ENCODE data around the gene TBC1D22A.

TBC1D22A gene

GRCh38 chr22:47042116-47042825 is 279.8 kb downstream of the TBC1D22A start:
- Histone ChIP-seq H2AFZ (ENCODE audit: low read depth) (no peak overlapping the region), H3K9ac (no peak overlapping the region), H3K4me3 (IDR thresholded peaks at IDR 0.05; ENCODE audit: insufficient read depth, low read depth, low read length) (no peak overlapping the region), H3K4me2 (no peak overlapping the region), H3K79me2 (ENCODE audit: insufficient read depth, low read depth) (no peaks in the 10 kb centered on the region), H3K27me3 (ENCODE audit: insufficient read depth, low read depth) (no peaks in the 10 kb centered on the region), H4K20me1 (ENCODE audit: insufficient read depth) (no peaks in the 10 kb centered on the region), H3K4me1 (ENCODE audit: low read depth, poor library complexity, severe bottlenecking) (no peaks in the 10 kb centered on the region), H3K36me3 (ENCODE audit: insufficient read depth) (no peaks in the 10 kb centered on the region), H3K27ac (no peak overlapping the region)
- TF ChIP-seq CTCF (conservative IDR thresholded peaks at IDR 0.05; ENCODE audit: low read depth, low read length): no peak

- Histone ChIP-seq H3K4me2 (no peak overlapping the region), H2AFZ (ENCODE audit: low read depth) (no peak overlapping the region), H4K20me1 (ENCODE audit: insufficient read depth) (no peaks in the 10 kb centered on the region)
Observed at GRCh38 chr22:47042861-47043496, 280.5 kb downstream of the TBC1D22A start.

GRCh38 chr22:47043835-47044721 is 281.6 kb downstream of the TBC1D22A start:
- no peak overlapping the region for H2AFZ ChIP-seq (ENCODE audit: low read depth)
- H4K20me1 ChIP-seq (ENCODE audit: insufficient read depth): no peaks in the 10 kb centered on the region
- no peak overlapping the region for H3K9ac ChIP-seq
- H3K4me1 ChIP-seq (ENCODE audit: low read depth, poor library complexity, severe bottlenecking): no peaks in the 10 kb centered on the region
- H3K27me3 ChIP-seq (ENCODE audit: insufficient read depth, low read depth): no peaks in the 10 kb centered on the region
- H3K27ac ChIP-seq: no peak overlapping the region
- no peak overlapping the region for H3K4me2 ChIP-seq
- H3K36me3 ChIP-seq (ENCODE audit: insufficient read depth): no peaks in the 10 kb centered on the region
- no peak overlapping the region for H3K4me3 ChIP-seq (IDR thresholded peaks at IDR 0.05; ENCODE audit: insufficient read depth, low read depth, low read length)
- TF ChIP-seq CTCF (conservative IDR thresholded peaks at IDR 0.05; ENCODE audit: low read depth, low read length): no peak
- H3K79me2 ChIP-seq (ENCODE audit: insufficient read depth, low read depth): no peaks in the 10 kb centered on the region

More at GRCh38 chr22:47042861-47043496, 280.5 kb downstream of the TBC1D22A start:
- H3K4me3 ChIP-seq (IDR thresholded peaks at IDR 0.05; ENCODE audit: insufficient read depth, low read depth, low read length): no peak overlapping the region
- no peaks in the 10 kb centered on the region for H3K36me3 ChIP-seq (ENCODE audit: insufficient read depth)
- no peaks in the 10 kb centered on the region for H3K79me2 ChIP-seq (ENCODE audit: insufficient read depth, low read depth)
- no peaks in the 10 kb centered on the region for H3K4me1 ChIP-seq (ENCODE audit: low read depth, poor library complexity, severe bottlenecking)
- H3K27me3 ChIP-seq (ENCODE audit: insufficient read depth, low read depth): no peaks in the 10 kb centered on the region
- no peak overlapping the region for H3K27ac ChIP-seq
- no peak for TF ChIP-seq CTCF (conservative IDR thresholded peaks at IDR 0.05; ENCODE audit: low read depth, low read length)
- no peak overlapping the region for H3K9ac ChIP-seq

GRCh38 chr22:47044722-47045535 is 282.5 kb downstream of the TBC1D22A start:
- Histone ChIP-seq H3K36me3 (ENCODE audit: insufficient read depth) (no peaks in the 10 kb centered on the region), H3K4me1 (ENCODE audit: low read depth, poor library complexity, severe bottlenecking) (no peaks in the 10 kb centered on the region), H3K4me3 (IDR thresholded peaks at IDR 0.05; ENCODE audit: insufficient read depth, low read depth, low read length) (no peak overlapping the region), H4K20me1 (ENCODE audit: insufficient read depth) (no peaks in the 10 kb centered on the region), H2AFZ (ENCODE audit: low read depth) (no peak overlapping the region), H3K79me2 (ENCODE audit: insufficient read depth, low read depth) (no peaks in the 10 kb centered on the region), H3K27ac (no peak overlapping the region), H3K9ac (no peak overlapping the region), H3K4me2 (no peak overlapping the region), H3K27me3 (ENCODE audit: insufficient read depth, low read depth) (no peaks in the 10 kb centered on the region)
- TF ChIP-seq CTCF (conservative IDR thresholded peaks at IDR 0.05; ENCODE audit: low read depth, low read length): no peak
